Lung (tissue), 12 donors: ENCODE data around the gene CTRB1. TPM values are rescaled to one million over a fixed set of nuclear protein-coding genes. Genes with fewer than 3 reads are reported as not detected.
"Not testable (repeated sequence)": the region's sequence is repeated elsewhere in the genome, so short reads cannot be mapped to it uniquely, and the experiment has no call there.

Source experiments
- ATAC-seq: fragments of 200-7000 bp; cut with Tn5 transposase; one replicate; pipeline ENCODE4 v1.9.1; 2020; ENCODE audit warnings: moderate number of reproducible peaks; ENCODE audit not compliant: insufficient read depth, low FRiP score
- DNase-seq, 3 donors: peaks; one replicate each; pipeline ENCODE4 v3.0.0-alpha.2; 2013 to 2017
- H3K27ac ChIP-seq, 2 donors: one replicate each; pipeline ENCODE4 v1.5.1; 2013; ENCODE audit warnings: mild to moderate bottlenecking in 2 of 2, moderate library complexity in 2 of 2, control low read depth in 1 of 2, inconsistent platforms in 1 of 2, low read depth in 1 of 2, low read length in 1 of 2
- H3K27me3 ChIP-seq, 3 donors: one replicate each; pipeline ENCODE4 v1.5.1; 2013; ENCODE audit warnings: low read length in 2 of 3; ENCODE audit not compliant: control insufficient read depth in 3 of 3, insufficient read depth in 3 of 3
- H3K36me3 ChIP-seq, 4 donors: one replicate each; pipeline ENCODE4 v1.5.1; 2013; ENCODE audit warnings: low read length in 4 of 4, mild to moderate bottlenecking in 1 of 4, moderate library complexity in 1 of 4; ENCODE audit not compliant: control insufficient read depth in 4 of 4, insufficient read depth in 4 of 4
- H3K4me1 ChIP-seq, 5 donors: one replicate each; pipeline ENCODE4 v1.5.1; 2013; ENCODE audit warnings: low read length in 5 of 5, mild to moderate bottlenecking in 2 of 5, moderate library complexity in 1 of 5; ENCODE audit not compliant: control insufficient read depth in 5 of 5, insufficient read depth in 5 of 5
- H3K4me3 ChIP-seq: one replicate; pipeline ENCODE4 v1.5.1; 2013; ENCODE audit warnings: mild to moderate bottlenecking, control low read depth, moderate library complexity
- H3K9ac ChIP-seq, 2 donors: one replicate each; pipeline ENCODE4 v1.5.1; 2013; ENCODE audit warnings: low read length in 2 of 2, control low read depth in 1 of 2; ENCODE audit not compliant: insufficient read depth in 1 of 2
- H3K9me3 ChIP-seq, 4 donors: one replicate each; pipeline ENCODE4 v1.5.1; 2013; ENCODE audit warnings: low read length in 3 of 4, mild to moderate bottlenecking in 1 of 4, moderate library complexity in 1 of 4; ENCODE audit not compliant: control insufficient read depth in 4 of 4, insufficient read depth in 3 of 4
- CTCF ChIP-seq: IDR thresholded peaks from 2 replicates; pipeline ENCODE4 v1.5.1; 2012; ENCODE audit warnings: mild to moderate bottlenecking; ENCODE audit errors: control extremely low read depth, extremely low read depth
- WGBS, 2 donors: extraction: QIAGEN DNeasy Blood & Tissue Kit; methylation state at CpG; one replicate each; pipeline ENCODE4 v1.1.7; 2013; 5-methylcytosine and 5-hydroxymethylcytosine counted together
- polyA plus RNA-seq, 2 donors: library from polyadenylated mRNA; stranded (reverse); fragments of 200-250 nt; gene quantifications; one replicate each; pipeline ENCODE4 v1.2.1, GENCODE V29; 2013
- total RNA-seq, 2 donors: library from RNA; depleted of rRNA in 1 of 2; stranded (reverse); fragments of >200 nt in 1 of 2; gene quantifications; one replicate each; pipeline ENCODE4 v1.2.1, GENCODE V29; 2014 to 2021
- donor health status: control.
- donor health status: control.
- donor health status: Bipolar disorder and iron deficiency.
- donor health status: healthy.
- donor health status: DM: yes; HTN: yes; CAD: no.

The CTRB1 gene
- total and polyA plus RNA-seq, 4 donors: 0.33 to 6.5 (median 0.97) TPM; not detected in 1

GRCh38 chr16:75208861-75209505 is 9.8 kb upstream of the CTRB1 start:
- Histone ChIP-seq H3K4me1 (no peaks in the 10 kb centered on the region), H3K27ac (no peak overlapping the region), H3K4me3 (no peak overlapping the region), H3K36me3 (no peaks in the 10 kb centered on the region), H3K9ac (no peak overlapping the region), H3K9me3 (no peaks in the 10 kb centered on the region), H3K27me3 (no peaks in the 10 kb centered on the region)
- no peak for DNase-seq
- 89% methylated on average over 27 of the region's 27 CpGs for WGBS, 2 donors
- no peak for ATAC-seq
- TF ChIP-seq CTCF: no peak

DNA sequence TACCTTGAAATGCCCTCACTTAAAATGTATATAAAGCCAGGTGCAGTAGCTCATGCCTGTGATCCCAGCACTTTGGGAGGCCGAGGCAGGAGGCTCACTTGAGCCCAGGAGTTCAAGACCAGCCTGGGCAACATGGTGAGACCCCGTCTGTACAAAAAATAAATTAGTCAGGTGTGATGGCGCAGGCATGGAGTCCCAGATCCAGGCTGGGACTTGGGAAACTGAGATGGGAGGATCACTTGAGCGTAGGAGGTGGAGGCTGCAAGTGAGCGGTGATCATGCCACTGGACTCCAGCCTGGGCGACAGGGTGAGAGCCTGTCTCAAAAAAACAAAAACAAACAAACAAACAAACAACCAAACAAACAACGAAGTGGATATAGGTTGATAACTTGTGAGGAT is 9.3 kb upstream of the CTRB1 start:
- H3K27me3 ChIP-seq, H3K36me3 ChIP-seq, H3K4me3 ChIP-seq, H3K4me1 ChIP-seq, DNase-seq, ATAC-seq, H3K9me3 ChIP-seq, H3K27ac ChIP-seq, H3K9ac ChIP-seq: not testable (repeated sequence)
- 82 to 84% methylated on average over 7 of the region's 7 CpGs for WGBS, 2 donors

DNA sequence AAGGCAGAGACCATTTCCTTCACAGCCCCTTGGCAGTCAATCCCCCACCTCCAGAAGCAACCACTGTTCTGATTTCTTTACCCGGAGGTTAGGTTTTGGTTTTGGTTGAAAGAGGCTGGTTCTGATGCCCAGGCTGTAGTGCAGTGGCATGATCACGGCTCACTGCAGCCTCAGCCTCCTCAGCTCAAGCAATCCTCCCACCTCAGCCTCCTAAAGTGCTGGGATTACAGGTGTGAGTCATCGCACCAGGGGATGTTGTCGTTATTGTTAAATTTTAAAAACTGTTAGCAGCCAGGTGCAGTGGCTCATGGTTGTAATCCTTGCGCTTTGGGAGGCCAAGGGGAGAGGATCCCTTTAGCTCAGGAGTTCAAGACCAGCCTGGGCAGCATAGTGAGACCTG is 8.8 kb upstream of the CTRB1 start:
- Histone ChIP-seq H3K27me3 (no peaks in the 10 kb centered on the region), H3K9ac (no peak overlapping the region), H3K4me3 (no peak overlapping the region), H3K9me3 (no peaks in the 10 kb centered on the region), H3K27ac (no peak overlapping the region), H3K36me3 (no peaks in the 10 kb centered on the region), H3K4me1 (no peaks in the 10 kb centered on the region)
- no peak for TF ChIP-seq CTCF
- ATAC-seq: no peak
- no peak for DNase-seq
- 86 to 91% methylated on average over 5 of the region's 5 CpGs for WGBS, 2 donors

- DNase-seq, H3K27ac ChIP-seq, H3K9ac ChIP-seq, ATAC-seq, H3K36me3 ChIP-seq, H3K9me3 ChIP-seq, H3K4me1 ChIP-seq, H3K27me3 ChIP-seq, H3K4me3 ChIP-seq: not testable (repeated sequence)
- WGBS, 2 donors: 85 to 90% methylated on average over 10 of the region's 10 CpGs
Observed at GRCh38 chr16:75211286-75211685, 7.5 kb upstream of the CTRB1 start.
